Measurements from ENCODE around the gene ZC3HAV1. TPM values are rescaled to one million over a fixed set of nuclear protein-coding genes. Genes with fewer than 3 reads are reported as not detected.

ZC3HAV1 gene
- total and polyA plus RNA-seq, 2 of the 13 experiments (the other 11 are each of a cell fraction or from before 2014, with no cell fraction given): 12.7 to 23.7 TPM

DNA sequence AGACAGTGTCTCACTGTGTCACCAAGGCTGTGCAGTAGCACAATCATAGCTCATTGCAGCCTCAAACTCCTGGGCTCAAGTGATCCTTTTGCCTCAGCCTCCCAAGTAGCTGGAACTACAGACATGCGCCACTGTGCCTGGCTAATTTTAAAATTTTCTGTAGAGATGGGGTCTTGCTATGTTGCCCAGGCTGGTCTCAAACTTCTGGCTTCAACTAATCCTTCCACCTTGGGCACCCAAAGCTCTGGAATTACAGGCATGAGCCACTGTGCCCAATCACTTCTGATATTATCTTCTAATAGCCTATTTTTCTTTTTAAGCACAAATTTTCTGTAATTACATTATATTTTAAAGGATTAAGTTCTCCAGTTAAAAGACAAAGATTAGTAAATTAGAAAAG, 42.6 kb upstream of the ZC3HAV1 start (continued):
- TF ChIP-seq ZNF234 (CRISPR knock-in tag; conservative IDR thresholded peaks at IDR 0.05) (no peak), ZNF75D (CRISPR knock-in tag; IDR thresholded peaks at IDR 0.05; ENCODE audit: borderline replicate concordance) (no peak), ZFP36L2 (CRISPR knock-in tag; IDR thresholded peaks at IDR 0.05) (no peak), ZNF674 (CRISPR knock-in tag; IDR thresholded peaks at IDR 0.05; ENCODE audit: low read depth) (no peak), HNF4G (IDR thresholded peaks at IDR 0.05; ENCODE audit: borderline replicate concordance, low read depth, low read length) (no peak), HNF4G (CRISPR knock-in tag; IDR thresholded peaks at IDR 0.05; ENCODE audit: borderline replicate concordance, low read depth) (no peak), TBX3 (IDR thresholded peaks at IDR 0.05; ENCODE audit: borderline replicate concordance) (no peak), SAFB2 (CRISPR knock-in tag; IDR thresholded peaks at IDR 0.05; ENCODE audit: borderline replicate concordance, low read depth) (no peak)

DNA sequence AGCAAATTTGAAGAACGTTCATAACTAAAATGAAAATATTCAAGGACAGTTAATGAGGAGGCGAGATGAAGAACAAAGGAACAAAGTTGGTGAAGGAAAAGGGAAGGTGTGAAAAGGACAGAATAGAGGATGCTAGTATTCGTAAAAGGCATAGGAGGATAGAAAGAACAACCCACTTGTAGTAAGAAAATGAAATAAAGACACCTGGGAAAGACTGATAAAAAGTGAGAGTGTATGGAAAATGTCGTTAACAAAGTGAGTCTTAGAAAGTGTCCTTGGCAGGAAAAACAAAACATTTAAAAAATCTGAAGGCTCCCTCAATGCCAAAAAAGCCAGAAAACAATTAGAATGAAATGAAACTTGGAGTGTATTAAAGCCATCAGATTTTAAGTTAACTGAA, 29.6 kb upstream of the ZC3HAV1 start:
- H3K27ac ChIP-seq (ENCODE audit: extremely low read length, insufficient read depth, low read length): no peak overlapping the region
- H4K20me1 ChIP-seq (ENCODE audit: insufficient read depth, low read length): no peaks in the 10 kb centered on the region
- H3K79me2 ChIP-seq (ENCODE audit: insufficient read depth, low read length): no peaks in the 10 kb centered on the region
- H3K27me3 ChIP-seq (ENCODE audit: control insufficient read depth in 1 of 2, insufficient read depth in 2 of 2, low read length in 2 of 2): no peaks in the 10 kb centered on the region; a peak in 1 of 5 replicates
- no peak for ATAC-seq
- H3K9ac ChIP-seq (ENCODE audit: insufficient read depth, low read depth, low read length): no peak overlapping the region
- ChIA-PET POLR2A (no interaction called here), CTCF (ENCODE audit: low intra/inter-chr PET ratio, low total read pairs) (no interaction called here)
- peaks cover 6% of the 10 kb centered on the region; the same call in 1 of the 2 replicates for H3K4me1 ChIP-seq (ENCODE audit: insufficient read depth, low read length)
- FAIRE-seq: no peak
- no peak overlapping the region for H3K4me2 ChIP-seq (ENCODE audit: low read depth, low read length)
- H3K9me3 ChIP-seq (ENCODE audit: low read length): no peaks in the 10 kb centered on the region
- intact Hi-C loops (cut with micrococcal nuclease; ENCODE audit: unreplicated experiment) (no loop called here), in situ Hi-C loops (cut with HindIII; ENCODE audit: extremely low pct_ligation_motif_present, low pct_unique_long_range_greater_than_20kb) (no loop called here)
- no peak overlapping the region for H3K4me3 ChIP-seq (replicated peaks in 1 of 3; ENCODE audit: insufficient read depth in 1 of 3, low read depth in 2 of 3, low read length in 3 of 3)
- H3K36me3 ChIP-seq (replicated peaks in 1 of 2; ENCODE audit: control insufficient read depth in 1 of 2, insufficient read depth in 2 of 2, low read length in 2 of 2): no peaks in the 10 kb centered on the region
- TF ChIP-seq DNMT3B (CRISPR knock-in tag; conservative IDR thresholded peaks at IDR 0.05) (no peak), PAF1 (CRISPR knock-in tag; IDR thresholded peaks at IDR 0.05) (no peak), ZSCAN22 (CRISPR knock-in tag; IDR thresholded peaks at IDR 0.05) (no peak), AGO1 (IDR thresholded peaks at IDR 0.05; ENCODE audit: low read depth, low read length, poor library complexity, severe bottlenecking) (no peak), ZNF337 (CRISPR knock-in tag; IDR thresholded peaks at IDR 0.05; ENCODE audit: borderline replicate concordance, low read depth) (no peak), ZNF652 (CRISPR knock-in tag; IDR thresholded peaks at IDR 0.05; ENCODE audit: borderline replicate concordance, low read depth) (no peak), NFKBIZ (CRISPR knock-in tag; IDR thresholded peaks at IDR 0.05) (no peak), JARID2 (CRISPR knock-in tag; IDR thresholded peaks at IDR 0.05; ENCODE audit: insufficient replicate concordance) (no peak), ZSCAN31 (CRISPR knock-in tag; IDR thresholded peaks at IDR 0.05; ENCODE audit: low read depth) (no peak), NPAS2 (CRISPR knock-in tag; IDR thresholded peaks at IDR 0.05; ENCODE audit: borderline replicate concordance) (no peak)
- TF ChIP-seq, protein P1, sequence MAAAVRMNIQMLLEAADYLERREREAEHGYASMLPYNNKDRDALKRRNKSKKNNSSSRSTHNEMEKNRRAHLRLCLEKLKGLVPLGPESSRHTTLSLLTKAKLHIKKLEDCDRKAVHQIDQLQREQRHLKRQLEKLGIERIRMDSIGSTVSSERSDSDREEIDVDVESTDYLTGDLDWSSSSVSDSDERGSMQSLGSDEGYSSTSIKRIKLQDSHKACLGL (CRISPR knock-in tag; IDR thresholded peaks at IDR 0.05): no peak
- TF ChIP-seq, protein P2, sequence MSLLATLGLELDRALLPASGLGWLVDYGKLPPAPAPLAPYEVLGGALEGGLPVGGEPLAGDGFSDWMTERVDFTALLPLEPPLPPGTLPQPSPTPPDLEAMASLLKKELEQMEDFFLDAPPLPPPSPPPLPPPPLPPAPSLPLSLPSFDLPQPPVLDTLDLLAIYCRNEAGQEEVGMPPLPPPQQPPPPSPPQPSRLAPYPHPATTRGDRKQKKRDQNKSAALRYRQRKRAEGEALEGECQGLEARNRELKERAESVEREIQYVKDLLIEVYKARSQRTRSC (CRISPR knock-in tag; IDR thresholded peaks at IDR 0.05; ENCODE audit: low read depth): no peak
- 86% methylated on average over 4 of the region's 4 CpGs for WGBS (ENCODE audit: low lambda C conversion rate)
- H2AFZ ChIP-seq (ENCODE audit: low read length): no peak overlapping the region
- no TSS peak for BruUV-seq (replicated peaks)
- DNase-seq (ENCODE audit: low spot score): no peak
